Measurements from ENCODE around the gene OR2M3.
A peak's percentile ranks its signal among the peaks of the same experiment; 100 is the strongest.
"Not testable (repeated sequence)": the region's sequence is repeated elsewhere in the genome, so short reads cannot be mapped to it uniquely, and the experiment has no call there.

The OR2M3 gene, protein sequence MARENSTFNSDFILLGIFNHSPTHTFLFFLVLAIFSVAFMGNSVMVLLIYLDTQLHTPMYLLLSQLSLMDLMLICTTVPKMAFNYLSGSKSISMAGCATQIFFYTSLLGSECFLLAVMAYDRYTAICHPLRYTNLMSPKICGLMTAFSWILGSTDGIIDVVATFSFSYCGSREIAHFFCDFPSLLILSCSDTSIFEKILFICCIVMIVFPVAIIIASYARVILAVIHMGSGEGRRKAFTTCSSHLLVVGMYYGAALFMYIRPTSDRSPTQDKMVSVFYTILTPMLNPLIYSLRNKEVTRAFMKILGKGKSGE

DNA sequence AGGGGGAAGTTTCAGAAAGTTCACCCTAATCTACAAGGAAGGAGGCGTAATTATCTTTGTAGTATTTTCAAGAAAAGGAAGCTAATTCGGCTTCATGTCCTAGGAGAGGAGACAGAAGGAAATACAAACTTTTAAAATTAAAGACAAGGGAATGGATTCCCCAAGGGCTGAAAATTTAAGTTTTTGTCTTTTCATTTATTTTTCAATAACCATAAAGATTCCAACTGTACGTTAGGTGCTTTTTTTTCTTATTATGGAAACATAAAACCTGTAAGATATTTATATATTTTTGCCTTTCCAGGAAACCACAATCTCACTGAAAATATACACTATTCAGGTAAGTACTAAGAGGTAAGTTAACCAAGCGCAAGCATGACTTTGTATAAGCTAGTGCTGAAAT is at the start of gene OR2M3:
Gene OR2M3 (plus strand): TSS at position 301 of the 400 bp plus-strand sequence. CDS start 5,803 bp downstream, outside the sequence.
- DNase-seq: no peak

DNA sequence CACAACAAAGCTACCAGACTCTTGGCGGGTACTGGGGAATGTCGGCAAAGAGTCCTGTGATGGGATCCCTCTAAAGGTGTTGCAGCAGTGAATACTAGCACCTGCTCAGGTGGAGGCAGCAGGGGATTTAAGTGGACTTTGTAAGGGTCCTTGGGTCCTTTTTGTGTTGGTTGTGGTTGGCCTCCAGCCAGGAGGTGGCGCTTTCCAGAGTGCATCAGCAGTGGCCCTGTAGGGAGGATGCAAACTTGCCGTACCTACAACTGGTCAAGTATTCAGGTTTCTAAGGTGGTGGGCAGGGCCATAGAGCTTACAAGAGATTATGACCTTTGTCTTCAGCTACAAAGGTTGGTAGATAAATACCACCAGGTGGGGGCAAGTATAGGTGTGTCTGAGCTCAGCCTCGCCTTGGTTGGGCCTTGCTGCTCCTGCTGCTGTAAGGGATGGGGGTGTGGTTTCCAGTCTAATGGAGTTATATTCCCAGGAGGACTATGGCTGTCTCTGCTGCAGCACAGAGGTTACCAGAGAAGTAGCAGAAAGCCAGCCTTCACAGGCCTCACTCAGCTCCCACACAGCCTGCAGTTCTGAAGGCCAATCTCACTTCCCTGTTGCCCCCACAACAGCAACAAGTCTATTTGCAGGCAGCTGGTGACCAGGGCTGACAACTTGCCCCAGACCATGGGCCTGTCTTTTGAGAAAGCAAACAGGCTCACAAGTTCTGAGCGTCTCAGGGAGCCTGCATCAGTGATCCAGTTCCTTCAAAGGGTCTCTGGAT is 44.8 kb upstream of the OR2M3 start:
- DNase-seq: no peak

DNA sequence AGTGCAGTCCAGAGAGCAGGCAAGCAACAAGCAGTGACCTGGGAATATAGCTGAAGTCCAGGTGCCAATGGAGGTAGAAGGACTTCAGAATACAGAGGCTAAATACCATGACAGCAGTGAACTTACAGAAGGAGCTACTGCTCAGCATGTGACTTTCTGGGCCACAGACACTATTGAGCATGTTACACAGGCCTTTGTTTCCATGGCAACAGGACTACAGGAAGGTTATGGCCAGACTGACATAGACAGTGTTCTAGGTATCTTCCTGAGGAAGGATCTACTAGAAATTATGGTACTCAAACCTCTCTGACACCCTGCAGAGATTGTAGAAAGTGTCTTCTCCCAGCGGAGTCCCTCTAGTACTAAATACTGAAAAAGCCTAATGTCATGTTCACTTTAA is 41.1 kb upstream of the OR2M3 start:
- DNase-seq: no peak

DNA sequence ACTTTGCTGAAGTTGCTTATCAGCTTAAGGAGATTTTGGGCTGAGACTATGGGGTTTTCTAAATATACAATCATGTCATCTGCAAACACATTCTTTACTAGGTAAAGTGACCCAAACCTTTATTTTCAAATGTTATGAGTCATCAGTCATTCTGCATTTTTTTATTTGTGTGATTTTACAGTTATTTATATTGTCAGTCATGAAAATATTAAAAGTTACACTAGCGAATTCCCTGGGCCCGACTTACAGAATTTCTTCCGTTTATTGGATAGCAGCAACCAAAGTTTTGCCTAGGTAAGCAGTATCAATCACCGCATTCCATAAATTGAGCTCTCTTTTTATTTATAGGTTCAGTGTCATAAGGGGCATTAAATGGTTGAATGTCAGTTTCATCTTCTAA is 38.3 kb upstream of the OR2M3 start:
- DNase-seq: no peak

DNA sequence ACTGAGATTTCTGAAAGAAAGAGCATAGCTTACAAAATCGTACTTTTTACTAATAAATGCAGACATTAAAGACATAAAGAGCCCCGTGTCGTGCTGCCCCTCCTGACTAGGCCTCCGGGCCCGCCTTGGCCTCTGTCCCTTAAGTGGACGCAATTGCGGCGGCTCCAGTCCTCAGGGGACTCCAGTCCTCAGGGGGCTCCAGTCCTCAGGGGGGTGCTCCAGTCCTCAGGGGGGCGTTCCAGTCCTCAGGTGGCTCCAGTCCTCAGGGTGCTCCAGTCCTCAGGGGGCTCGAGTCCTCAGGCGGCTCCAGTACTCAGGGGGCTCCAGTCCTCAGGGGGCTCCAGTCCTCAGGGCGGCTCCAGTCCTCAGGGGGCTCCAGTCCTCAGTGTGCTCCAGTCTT is 33.0 kb upstream of the OR2M3 start:
- no peak for DNase-seq

DNA sequence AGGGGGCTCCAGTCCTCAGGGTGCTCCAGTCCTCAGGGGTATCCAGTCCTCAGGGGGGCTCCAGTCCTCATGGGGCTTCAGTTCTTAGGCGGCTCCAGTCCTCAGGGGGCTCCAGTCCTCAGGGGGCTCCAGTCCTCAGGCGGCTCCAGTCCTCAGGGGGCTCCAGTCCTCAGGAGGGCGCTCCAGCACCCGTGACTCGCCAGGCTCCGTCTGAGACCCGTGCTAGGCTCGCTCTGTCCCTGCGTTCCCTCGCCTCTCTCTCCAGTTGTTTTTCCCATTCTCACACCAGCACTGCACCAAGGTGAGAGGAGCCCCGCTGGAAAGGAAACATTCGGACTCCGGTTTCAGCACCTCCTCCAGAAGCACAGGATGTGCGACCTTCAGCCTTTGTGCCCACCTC is 31.9 kb upstream of the OR2M3 start:
- DNase-seq: no peak

DNA sequence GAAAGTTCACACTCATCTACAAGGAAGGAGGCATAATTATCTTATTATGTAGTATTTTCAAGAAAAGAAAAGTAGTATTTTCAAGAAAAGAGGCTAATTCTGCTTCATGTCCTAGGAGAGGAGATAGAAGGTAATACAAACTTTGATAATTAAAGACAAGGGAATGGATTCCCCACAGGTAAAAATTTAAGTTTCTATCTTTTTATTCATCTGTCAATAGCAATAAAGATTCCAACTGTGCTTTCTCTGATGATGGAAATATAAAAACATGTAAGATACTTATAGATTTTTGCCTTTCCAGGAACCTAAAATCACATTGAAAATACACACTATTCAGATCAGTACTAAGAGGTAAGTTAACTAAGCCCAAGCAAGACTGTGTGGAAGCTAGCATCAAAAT is 22.5 kb upstream of the OR2M3 start, which contains the start of gene OR2M2:
Gene OR2M2 (plus strand): TSS at position 301 of the 400 bp plus-strand sequence. CDS start 5,165 bp downstream, outside the sequence.
- DNase-seq: no peak

DNA sequence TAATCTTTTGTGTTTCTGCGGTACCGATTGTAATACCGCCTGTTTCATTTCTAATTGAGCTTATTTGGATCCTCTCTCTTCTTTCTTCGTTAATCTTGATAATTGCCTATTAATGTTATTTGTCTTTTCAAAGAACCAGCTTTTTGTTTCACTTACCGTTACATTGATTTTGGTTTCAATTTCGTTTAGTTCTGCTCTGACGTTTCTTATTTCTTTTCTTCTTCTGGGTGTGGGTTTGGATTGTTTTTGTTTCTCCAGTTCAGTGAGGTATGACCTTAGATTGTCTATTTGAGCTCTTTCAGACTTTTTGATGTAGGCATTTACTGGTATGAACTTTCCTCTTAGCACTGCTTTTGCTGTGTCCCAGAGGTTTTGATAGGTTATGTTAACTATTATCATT is 13.1 kb upstream of the OR2M3 start:
- DNase-seq: no peak

DNA sequence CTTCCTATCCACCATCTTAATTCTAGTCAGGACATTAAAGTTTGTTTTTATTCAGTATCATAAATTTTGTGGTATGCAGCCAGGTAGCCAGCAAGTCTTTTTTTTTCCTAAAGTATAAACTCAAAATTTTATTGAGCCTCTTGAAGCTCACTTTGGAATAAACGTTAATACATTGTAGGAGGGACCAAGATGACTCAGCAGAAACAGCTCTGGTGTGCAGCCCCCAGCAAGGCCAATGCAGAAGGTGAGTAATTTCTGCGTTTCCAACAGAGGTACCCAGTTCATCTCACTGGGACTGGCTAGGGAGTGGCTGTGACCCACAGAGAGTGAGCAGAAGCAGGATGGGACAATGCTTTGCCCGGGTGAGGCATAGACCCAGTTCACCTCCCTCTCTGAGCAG is 9.7 kb upstream of the OR2M3 start:
- no peak for DNase-seq

DNA sequence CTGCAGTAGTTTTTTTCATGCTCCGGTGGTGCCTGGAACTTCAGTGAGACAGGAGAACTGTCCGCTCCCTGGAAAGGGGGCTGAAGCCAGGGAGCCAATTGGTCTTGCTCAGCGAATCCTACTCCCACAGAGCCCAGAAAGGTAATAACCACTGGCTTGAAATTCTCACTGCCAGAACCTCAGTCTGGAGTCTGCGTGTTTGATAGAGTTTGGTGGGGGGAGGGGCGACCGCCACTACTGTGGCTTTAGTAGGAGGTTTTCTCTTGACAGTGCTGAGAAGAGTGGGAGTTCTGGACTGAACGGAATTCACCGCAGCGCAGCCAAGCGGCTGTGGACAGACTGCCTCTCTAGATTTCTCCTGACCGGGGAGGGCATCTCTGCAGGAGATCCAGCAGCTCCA is 8.0 kb upstream of the OR2M3 start:
- no peak for DNase-seq

DNA sequence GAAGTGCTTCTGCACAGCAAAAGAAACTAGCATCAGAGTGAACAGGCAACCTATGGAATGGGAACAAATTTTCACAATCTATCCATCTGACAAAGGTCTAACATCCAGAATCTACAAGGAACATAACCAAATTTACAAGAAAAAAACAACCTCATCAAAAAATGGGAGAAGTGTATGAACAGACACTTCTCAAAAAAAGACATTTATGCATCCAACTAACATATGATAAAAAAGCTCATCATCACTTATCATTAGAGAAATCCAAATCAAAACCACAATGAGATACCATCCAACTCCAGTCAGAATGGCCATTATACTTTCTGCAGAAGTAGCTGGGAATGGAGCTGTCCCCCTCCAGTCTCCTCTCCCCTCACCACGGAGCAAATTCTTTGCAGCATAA is 2.9 kb upstream of the OR2M3 start:
- no peak for DNase-seq

DNA sequence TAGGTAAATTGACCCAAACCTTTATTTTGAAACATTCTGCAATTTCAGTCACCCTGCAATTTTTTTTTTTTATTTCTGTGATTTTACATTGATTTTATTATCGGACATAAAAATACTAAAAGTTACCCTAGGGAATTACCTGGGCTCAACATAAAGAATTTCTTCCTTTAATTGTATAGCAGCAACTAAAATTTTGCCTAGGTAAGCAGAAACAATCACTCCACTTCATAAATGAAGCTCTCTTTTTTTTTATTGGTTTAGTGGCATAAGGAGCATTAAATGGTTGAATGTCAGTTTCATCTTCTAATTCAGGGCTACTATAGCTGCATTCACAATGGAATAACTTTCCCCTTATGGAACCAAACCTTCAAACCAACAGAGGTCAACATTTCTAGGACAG is 18.8 kb downstream of the OR2M3 start:
- DNase-seq: no peak

DNA sequence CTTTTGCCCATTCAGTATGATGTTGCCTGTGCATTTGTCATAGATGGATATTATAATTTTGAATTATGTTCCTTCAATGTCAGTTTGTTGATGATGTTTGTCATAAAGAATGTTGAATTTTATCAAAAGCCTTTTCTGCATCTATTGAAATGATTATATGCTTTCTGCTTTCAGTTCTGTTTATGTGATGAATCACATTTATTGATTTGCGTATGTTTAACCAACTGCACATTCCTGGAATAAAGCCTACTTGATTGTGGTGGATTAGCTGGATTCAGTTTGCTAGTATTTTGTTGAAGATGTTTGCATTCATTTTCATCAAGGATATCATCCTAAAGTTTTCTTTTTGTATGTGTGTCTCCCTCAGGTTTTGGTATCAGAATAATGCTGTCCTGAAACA is 28.5 kb downstream of the OR2M3 start:
- no peak for DNase-seq

DNA sequence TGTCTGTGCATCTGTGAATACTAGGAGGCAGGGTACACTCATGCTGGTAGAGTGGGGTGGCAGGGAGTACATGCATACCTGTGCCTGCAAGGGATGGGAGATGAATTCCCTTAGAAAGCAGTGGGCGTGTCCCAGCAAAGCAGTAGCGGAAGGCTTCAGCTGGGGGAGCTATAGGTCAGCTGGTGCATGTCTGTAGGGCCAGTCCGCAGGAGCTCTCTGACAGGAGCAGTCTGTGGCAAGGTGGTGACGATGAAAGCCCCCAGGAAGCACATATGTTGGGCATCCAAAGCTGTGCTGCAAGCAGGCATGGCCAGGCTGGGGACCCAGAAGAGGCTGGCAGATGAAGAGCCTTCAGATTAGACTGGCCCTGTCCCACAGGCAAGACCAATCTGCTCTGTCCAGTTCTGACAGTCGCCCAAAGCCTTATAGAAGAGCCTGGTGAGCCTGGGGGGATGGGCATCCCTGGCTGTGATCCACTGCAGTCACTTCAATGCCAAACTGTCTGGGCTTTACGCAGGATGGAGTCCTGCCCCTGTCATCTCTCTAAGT is 32.4 kb downstream of the OR2M3 start:
- no peak for DNase-seq

DNA sequence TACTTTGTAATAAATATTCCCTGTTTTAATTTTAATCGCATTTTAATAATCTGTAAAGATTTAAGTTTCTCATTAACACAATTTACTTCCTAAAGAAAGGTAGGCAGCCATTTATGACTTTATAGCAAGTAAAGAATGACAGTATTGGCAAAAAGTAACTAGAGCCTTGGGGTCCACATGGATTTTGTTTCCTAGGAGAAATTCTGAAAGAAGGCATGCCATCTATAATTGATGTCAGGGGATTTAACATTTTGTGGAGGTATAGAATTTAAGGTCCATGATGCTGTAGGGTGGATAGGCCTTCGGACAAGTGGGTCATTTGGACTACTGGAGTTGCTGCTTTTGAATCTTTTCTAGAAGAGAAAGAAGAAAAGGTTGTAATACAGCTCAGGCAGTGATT is 34.1 kb downstream of the OR2M3 start, which contains the start of gene OR2M4:
Gene OR2M4 (plus strand): TSS at position 301 of the 400 bp plus-strand sequence. CDS start 7,512 bp downstream, outside the sequence.
- DNase-seq: no peak

DNA sequence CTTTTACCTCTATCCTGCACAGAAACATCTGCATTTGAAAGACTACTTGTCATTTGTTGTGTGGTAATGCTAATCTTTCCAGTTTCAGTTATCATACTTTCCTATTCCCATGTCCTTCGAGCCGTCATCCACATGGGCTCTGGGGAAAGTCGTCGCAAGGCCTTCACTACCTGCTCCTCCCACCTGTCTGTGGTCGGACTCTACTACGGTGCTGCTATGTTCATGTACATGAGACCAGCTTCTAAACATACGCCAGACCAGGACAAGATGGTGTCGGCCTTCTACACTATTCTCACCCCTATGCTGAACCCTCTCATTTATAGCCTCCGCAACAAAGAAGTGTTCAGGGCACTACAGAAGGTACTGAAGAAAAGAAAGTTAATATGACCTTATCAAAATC is 42.4 kb downstream of the OR2M3 start:
- DNase-seq: no peak

DNA sequence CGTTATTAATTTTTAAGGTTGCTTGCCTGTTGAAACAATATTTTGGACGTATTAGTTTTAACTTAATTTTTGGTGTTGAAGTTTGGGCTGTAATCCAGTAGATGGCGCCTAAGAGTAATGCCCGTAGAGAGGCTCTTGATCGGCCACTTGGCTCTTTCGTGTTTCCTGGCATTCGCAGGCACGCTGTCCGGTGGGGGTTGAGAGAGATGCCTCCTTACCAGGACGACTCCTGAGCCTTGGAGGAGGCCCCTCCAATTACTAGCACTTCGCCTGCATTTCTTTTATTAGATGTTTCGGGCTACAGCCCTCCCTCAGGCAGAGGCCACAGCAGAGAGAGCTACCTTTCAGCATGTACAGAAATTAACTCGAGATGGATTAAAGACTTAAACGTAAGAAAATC is 46.1 kb downstream of the OR2M3 start:
- peak; percentile 55 for DNase-seq

DNA sequence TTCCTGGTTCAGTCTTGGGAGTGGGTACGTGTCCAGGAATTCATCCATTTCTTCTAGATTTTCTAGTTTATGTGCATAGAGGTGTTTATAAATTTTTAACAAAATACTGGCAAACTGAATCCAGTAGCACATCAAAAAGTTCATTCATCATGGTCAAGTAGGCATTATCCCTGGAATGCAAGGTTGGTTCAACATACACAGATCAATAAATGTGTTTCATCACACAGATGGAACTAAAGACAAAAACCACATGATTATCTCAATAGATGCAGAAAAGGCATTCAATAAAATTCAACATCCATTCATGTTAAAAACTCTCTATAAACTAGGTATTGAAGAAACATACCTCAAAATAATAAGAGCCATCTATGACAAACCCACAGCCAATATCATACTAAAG is 62.2 kb downstream of the OR2M3 start:
- not testable (repeated sequence) for DNase-seq

Data from NCI-H2029 (cell line).